Fibroblast of lung (primary cell): ENCODE results near the gene PLXNA4.

Source experiments
- CTCF ChIP-seq, 2 donors: IDR thresholded peaks in 1 of 2; conservative IDR thresholded peaks in 1 of 2; 1 replicate in 1 of 2; 2 replicates in 1 of 2; pipeline ENCODE4 v1.5.1; 2011 to 2012; ENCODE audit warnings: low read length in 2 of 2, control low read depth in 1 of 2, inconsistent platforms in 1 of 2, low read depth in 1 of 2, mild to moderate bottlenecking in 1 of 2
- EZH2 ChIP-seq: IDR thresholded peaks from 2 replicates; pipeline ENCODE4 v1.5.1; 2012; ENCODE audit warnings: low read length, control low read depth, mild to moderate bottlenecking; ENCODE audit errors: missing control alignments

- TF ChIP-seq CTCF (conservative IDR thresholded peaks at IDR 0.05 in 1 of 2, IDR thresholded peaks at IDR 0.05 in 1 of 2; ENCODE audit: low read depth in 1 of 2, low read length in 2 of 2) (no peak), EZH2 (no peak)
Observed at GRCh38 chr7:132226046-132226956, 350.0 kb downstream of the PLXNA4 start.
